Smooth muscle cell (in vitro differentiated cells): Measurements from ENCODE around the gene NT5C2. TPM values are rescaled to one million over a fixed set of nuclear protein-coding genes. Genes with fewer than 3 reads are reported as not detected.

Experiments
- DNase-seq: peaks from one replicate; lab custom pipeline; 2025; ENCODE audit not compliant: unreplicated experiment; lab: John Stamatoyannopoulos, UW
- H2AFZ ChIP-seq: fragments of 200-600 bp; sonication (generic); 2 replicates; pipeline ENCODE4 v1.6.0; 2016; ENCODE audit warnings: antibody characterized with exemption, low read depth, mild to moderate bottlenecking
- H3F3A ChIP-seq: fragments of 200-600 bp; sonication (generic); 2 replicates; pipeline ENCODE4 v1.6.0; 2017; ENCODE audit warnings: antibody characterized with exemption, low read depth
- H3K27ac ChIP-seq: fragments of 200-600 bp; sonication (generic); 2 replicates; pipeline ENCODE4 v1.5.1; 2016; ENCODE audit warnings: low read depth, mild to moderate bottlenecking
- H3K27me3 ChIP-seq: fragments of 200-600 bp; sonication (generic); 2 replicates; pipeline ENCODE4 v1.6.1; 2016; ENCODE audit warnings: low read depth, mild to moderate bottlenecking
- H3K36me3 ChIP-seq: fragments of 200-600 bp; sonication (generic); 2 replicates; pipeline ENCODE4 v1.5.1; 2016; ENCODE audit warnings: low read depth
- H3K4me1 ChIP-seq: fragments of 200-600 bp; sonication (generic); 2 replicates; pipeline ENCODE4 v1.5.1; 2016; ENCODE audit warnings: low read depth
- H3K4me2 ChIP-seq: fragments of 200-600 bp; sonication (generic); 2 replicates; pipeline ENCODE4 v1.6.0; 2016; ENCODE audit warnings: mild to moderate bottlenecking
- H3K4me3 ChIP-seq: fragments of 200-600 bp; sonication (generic); 2 replicates; pipeline ENCODE4 v1.5.1; 2016; ENCODE audit warnings: mild to moderate bottlenecking
- H3K79me2 ChIP-seq: fragments of 200-600 bp; sonication (generic); 2 replicates; pipeline ENCODE4 v1.6.0; 2016; ENCODE audit warnings: low read depth, mild to moderate bottlenecking
- H3K9ac ChIP-seq: fragments of 200-600 bp; sonication (generic); 2 replicates; pipeline ENCODE4 v1.6.0; 2016; ENCODE audit warnings: low read depth
- H3K9me3 ChIP-seq: fragments of 200-600 bp; sonication (generic); replicated peaks from 2 replicates; pipeline ENCODE4 v1.5.1; 2016; ENCODE audit warnings: low read depth
- H4K20me1 ChIP-seq: fragments of 200-600 bp; sonication (generic); 2 replicates; pipeline ENCODE4 v1.6.0; 2016; ENCODE audit warnings: low read depth
- CTCF ChIP-seq: fragments of 200-600 bp; sonication (generic); IDR thresholded peaks from 2 replicates; pipeline ENCODE4 v1.5.1; 2017; ENCODE audit warnings: borderline replicate concordance, mild to moderate bottlenecking, antibody characterized with exemption; ENCODE audit not compliant: insufficient read depth, poor library complexity, severe bottlenecking
- WGBS: methylation state at CpG from one replicate; pipeline ENCODE4 v1.1.7; 2016; ENCODE audit warnings: low lambda C conversion rate; 5-methylcytosine and 5-hydroxymethylcytosine counted together
- polyA plus RNA-seq: library from polyadenylated mRNA; unstranded; fragments of >200 nt; fragmentation: Nextera tagmentation; extraction: Ambion mirVana; gene quantifications from 2 replicates; pipeline ENCODE4 v1.2.1, GENCODE V29; 2016
- total RNA-seq: library from RNA; depleted of rRNA; stranded (reverse); fragments of >200 nt; gene quantifications from 2 replicates; pipeline ENCODE4 v1.2.3, GENCODE V29; 2014

NT5C2 gene
- total and polyA plus RNA-seq, 2 experiments from 2014 or later: 19.1 to 33.5 TPM

- Histone ChIP-seq H2AFZ (no peak overlapping the region), H3F3A (peaks cover 8% of the 10 kb centered on the region), H3K4me1 (peaks cover 17% of the 10 kb centered on the region), H3K9me3 (no peaks in the 10 kb centered on the region), H3K79me2 (no peaks in the 10 kb centered on the region), H3K36me3 (no peaks in the 10 kb centered on the region), H4K20me1 (no peaks in the 10 kb centered on the region), H3K27ac (no peak overlapping the region), H3K4me3 (no peak overlapping the region), H3K9ac (no peak overlapping the region), H3K27me3 (no peaks in the 10 kb centered on the region), H3K4me2 (no peak overlapping the region)
- 96% methylated on average over 3 of the region's 3 CpGs for WGBS
- no peak for TF ChIP-seq CTCF
- no peak for DNase-seq
Observed at GRCh38 chr10:103047381-103047780, 145.7 kb downstream of the NT5C2 start.

GRCh38 chr10:103045961-103046360 lies 147.1 kb downstream of the NT5C2 start:
- peaks cover 17% of the 10 kb centered on the region for H3K4me1 ChIP-seq
- no peak for DNase-seq
- peak overlapping the region; percentile 61 for H3K27ac ChIP-seq
- peaks cover 8% of the 10 kb centered on the region for H3F3A ChIP-seq
- 75% methylated on average over 3 of the region's 3 CpGs for WGBS
- H3K4me2 ChIP-seq: peak overlapping the region; percentile 7
- H3K36me3 ChIP-seq: no peaks in the 10 kb centered on the region
- H3K4me3 ChIP-seq: no peak overlapping the region
- peak overlapping the region; percentile 38 for H3K9ac ChIP-seq
- H3K27me3 ChIP-seq: no peaks in the 10 kb centered on the region
- H4K20me1 ChIP-seq: no peaks in the 10 kb centered on the region
- no peaks in the 10 kb centered on the region for H3K79me2 ChIP-seq
- TF ChIP-seq CTCF: no peak
- no peak overlapping the region for H2AFZ ChIP-seq
- no peaks in the 10 kb centered on the region for H3K9me3 ChIP-seq

- Histone ChIP-seq H3K9ac (no peak overlapping the region), H3K4me2 (peak overlapping the region; percentile 7), H4K20me1 (no peaks in the 10 kb centered on the region), H3K27me3 (no peaks in the 10 kb centered on the region), H3K4me1 (peaks cover 17% of the 10 kb centered on the region), H3F3A (peaks cover 8% of the 10 kb centered on the region), H3K79me2 (no peaks in the 10 kb centered on the region), H3K36me3 (no peaks in the 10 kb centered on the region), H3K27ac (peak overlapping the region; percentile 61), H3K9me3 (no peaks in the 10 kb centered on the region), H2AFZ (peak overlapping the region; percentile 7), H3K4me3 (no peak overlapping the region)
- DNase-seq: no peak
- WGBS: 24% methylated on average over 8 of the region's 8 CpGs
- TF ChIP-seq CTCF: no peak
Observed at GRCh38 chr10:103044942-103045489, 148.1 kb downstream of the NT5C2 start.

GRCh38 chr10:103042908-103043307 lies 150.2 kb downstream of the NT5C2 start:
- TF ChIP-seq CTCF: no peak
- no peak for DNase-seq
- Histone ChIP-seq H3K4me3 (no peak overlapping the region), H4K20me1 (no peaks in the 10 kb centered on the region), H3K9me3 (no peaks in the 10 kb centered on the region), H3K27ac (no peak overlapping the region), H3K4me1 (peaks cover 17% of the 10 kb centered on the region), H3K36me3 (no peaks in the 10 kb centered on the region), H3K79me2 (no peaks in the 10 kb centered on the region), H3K27me3 (no peaks in the 10 kb centered on the region), H2AFZ (no peak overlapping the region), H3K9ac (no peak overlapping the region), H3K4me2 (no peak overlapping the region), H3F3A (peaks cover 8% of the 10 kb centered on the region)
- 91% methylated on average over 7 of the region's 7 CpGs for WGBS
